Inferior parietal cortex (tissue), 1 donor: ENCODE measurements around the gene UNC5B.

Experiments used
- DNase-seq: peaks from one replicate; pipeline ENCODE4 v3.0.0-alpha.2; 2016; ENCODE audit errors: extremely low spot score

Gene UNC5B

GRCh38 chr10:71254834-71255549 is 42.6 kb downstream of the UNC5B start:
- DNase-seq: no peak

DNA sequence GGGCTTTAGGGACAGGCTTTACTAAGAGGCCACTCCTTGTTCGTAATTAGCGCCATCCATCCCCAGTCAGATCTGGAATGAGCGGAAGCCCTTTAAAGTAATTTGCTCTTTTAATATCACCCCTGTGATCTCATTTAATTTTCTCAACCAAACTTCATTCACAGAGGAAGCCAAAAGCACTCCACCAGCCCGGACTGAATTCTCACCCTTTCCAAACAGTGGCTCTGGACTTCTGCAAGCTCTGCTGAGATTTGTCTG is 43.1 kb downstream of the UNC5B start:
- no peak for DNase-seq

DNA sequence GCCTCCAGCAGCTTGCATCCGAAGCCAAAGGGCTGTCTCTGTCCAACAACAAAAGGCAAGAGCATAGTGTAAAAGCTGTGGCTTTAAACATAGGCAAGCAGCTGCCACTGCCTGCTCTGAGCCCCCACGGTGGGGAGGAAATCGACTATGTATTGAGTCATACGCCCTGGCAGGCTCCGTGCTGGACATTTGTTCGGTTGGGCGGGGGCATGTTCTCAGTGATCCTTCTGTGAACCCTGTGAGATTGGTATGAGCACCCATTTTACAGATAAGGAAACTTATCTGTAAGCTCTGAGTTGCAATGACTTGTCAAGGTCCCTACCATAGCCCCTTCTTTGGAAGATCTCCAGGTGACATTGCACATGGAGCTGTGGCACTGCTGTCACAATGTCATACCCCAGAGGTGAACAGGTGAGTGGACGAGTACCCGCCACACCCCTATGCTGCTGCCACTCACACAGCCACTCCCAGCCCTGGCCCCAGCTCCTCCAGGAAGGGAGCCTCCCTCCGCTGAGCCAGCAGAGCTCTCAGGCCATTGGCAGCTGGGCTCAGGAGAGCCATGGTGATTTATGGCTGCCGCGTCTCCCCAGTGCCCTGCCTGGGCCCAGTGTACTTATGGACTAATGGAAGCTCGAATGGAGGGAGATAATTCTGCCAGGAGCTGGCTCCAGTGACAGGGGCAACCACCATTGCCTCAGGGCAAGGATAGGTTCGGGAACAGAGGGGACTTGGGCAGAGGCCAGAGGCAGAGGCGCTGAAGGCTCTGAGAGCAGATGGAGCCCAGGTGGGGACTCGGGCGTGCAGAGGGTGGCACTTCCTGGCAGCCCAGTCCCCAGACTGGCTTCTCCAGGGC is 43.7 kb downstream of the UNC5B start:
- no peak for DNase-seq

DNA sequence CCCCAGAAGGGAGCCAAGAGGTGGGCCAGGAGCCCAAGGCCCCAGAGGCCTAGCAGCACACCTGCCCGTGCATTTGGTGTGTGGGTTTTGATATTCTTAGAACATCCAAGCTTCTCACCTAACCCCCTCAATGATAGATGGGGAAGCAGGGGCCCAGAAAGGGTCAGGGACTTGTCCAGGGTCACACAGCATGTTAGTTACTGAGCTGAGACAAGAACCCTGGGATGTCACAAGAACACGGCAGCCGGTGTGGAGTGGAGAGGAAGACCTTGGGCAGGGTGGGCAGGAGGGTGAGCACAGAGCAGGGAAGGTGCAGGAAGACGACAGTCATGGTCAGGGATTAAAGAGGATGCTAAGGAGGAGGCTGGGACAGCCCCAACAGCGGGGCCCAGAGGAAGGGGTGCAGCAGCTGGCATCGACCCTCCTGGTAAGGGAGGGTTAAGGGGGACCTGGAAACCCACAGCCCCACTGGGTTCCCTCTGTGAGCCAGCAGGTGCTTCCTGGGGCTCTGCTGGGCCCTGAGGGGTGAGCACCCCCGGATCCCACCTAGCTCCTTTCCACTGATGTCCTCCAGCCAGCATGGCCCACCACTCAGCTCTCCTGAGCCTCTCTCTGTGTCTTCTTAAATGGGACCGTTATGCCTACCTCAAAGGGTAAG is 44.4 kb downstream of the UNC5B start:
- DNase-seq: no peak

DNA sequence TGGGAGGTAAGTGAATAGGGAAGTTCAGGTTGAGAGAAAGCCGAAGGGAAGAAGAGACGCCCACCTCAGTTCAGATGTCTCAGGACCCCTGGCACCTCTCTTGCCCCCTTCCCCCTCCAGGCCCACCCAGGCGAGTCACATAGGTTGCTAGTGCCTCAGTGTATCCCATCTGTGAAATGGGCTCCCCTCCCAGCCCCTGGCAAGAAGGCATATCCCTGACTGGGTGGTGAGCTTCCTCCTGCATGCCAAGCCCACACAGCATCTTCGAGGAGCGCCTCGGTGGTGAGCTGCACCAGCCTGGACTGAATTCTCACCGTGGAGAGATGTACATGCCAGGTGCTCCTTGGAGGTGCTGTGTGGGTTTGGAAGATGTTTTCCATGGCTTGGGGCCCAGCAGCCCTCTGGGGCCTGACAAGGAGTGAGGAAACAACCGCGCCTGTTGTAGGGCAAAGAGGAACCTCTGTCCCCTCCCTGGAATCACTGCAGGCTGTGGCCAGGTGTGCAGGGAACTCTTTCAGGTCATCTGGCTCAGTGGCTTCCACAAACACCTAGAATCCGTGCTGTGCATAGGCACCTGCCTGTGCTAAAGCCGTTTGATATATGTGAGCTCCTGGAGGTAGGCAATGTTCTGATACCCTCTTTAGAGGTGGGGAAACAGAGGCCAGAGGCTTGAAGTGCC is 45.1 kb downstream of the UNC5B start:
- DNase-seq: no peak

DNA sequence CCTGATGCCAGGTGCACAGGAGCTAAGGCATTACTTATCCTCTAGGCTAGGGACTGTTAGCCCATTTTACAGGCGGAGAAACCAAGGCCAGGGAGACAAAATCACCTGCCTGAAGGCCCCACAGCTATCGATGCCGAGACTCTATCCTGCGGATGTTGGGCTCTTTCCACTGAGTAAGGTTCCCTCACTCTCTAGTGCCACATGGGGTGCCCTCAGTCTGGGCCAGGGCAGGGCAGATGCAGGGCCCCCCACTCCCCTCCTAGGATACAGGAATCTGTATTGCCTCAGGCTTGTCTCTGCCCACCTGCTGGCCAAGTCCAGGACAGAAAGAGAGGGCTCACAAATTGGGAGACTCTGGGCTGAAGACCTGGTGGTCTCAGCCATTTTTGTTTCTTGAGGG is 45.7 kb downstream of the UNC5B start:
- no peak for DNase-seq

DNA sequence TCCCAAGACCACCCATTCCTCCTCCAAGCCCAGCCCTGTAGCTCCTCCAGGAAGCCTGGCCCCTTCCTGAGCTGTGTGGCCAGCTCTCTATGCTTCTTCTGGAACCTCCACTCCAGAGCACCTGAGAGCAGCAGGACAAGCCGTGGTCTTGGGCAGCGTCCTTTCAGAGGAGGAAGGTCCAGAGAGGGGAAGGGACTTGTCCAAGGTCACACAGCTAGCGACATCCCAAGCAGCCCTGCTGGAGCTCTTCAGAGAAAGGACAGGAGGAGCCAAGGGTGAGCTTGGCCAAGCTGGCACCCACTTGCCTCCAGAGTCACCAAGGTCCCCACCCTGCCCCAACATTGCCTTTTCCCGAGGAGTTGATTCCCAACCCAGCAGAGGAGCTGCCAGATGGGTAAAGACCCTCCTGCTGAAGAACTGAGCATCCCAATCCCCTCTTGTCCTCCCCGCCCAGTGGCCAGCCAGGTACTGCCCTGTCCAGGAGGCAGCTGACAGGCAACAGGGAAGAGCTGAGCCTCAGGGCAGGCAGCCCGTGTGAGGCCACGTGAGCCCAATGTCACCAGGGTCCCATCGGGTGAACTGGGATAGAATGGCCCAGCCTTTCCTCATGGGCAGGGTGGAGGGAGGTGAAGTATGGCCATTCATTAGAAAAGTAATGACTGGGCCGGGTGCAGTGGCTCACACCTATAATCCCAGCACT is 46.2 kb downstream of the UNC5B start:
- DNase-seq: no peak

GRCh38 chr10:71259282-71259681 is 46.9 kb downstream of the UNC5B start:
- no peak for DNase-seq

DNA sequence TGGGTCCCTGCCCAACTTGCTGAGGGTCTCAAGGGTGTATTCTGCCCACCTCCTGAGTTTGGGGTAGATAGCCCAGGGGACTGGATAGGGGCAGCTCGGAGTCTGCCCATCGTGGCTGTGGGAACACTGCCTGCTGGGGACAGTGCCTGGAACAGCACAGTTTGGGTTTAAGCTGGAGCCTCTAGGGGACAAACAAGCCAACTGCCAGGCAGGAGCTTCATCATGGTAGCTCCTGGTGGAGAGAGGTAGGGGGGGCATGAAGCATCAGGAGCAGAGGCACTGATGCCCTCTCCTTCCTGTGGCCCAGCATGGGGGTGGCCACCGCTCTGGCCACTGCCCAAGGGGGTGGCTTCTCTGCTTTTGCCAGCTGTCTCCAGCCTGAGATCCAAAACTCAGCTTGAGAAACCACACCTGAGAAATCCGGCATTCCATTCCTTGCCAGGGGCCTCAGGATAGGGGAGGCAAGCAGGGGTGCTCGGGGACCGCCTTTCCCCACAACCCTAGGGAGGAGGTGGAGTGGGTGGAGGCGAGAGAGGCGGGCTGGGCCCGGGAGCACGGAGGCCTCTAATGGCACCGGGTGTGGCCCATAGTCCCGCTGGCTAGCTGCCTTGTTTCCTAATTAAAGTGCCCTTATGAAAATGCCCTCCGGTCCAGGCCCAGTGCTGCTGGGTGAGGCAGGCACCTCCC is 47.6 kb downstream of the UNC5B start:
- DNase-seq: no peak

- peak; percentile 54 for DNase-seq
Observed at GRCh38 chr10:71260622-71261325, 48.4 kb downstream of the UNC5B start.

- no peak for DNase-seq
Observed at GRCh38 chr10:71262027-71262426, 49.7 kb downstream of the UNC5B start.

- no peak for DNase-seq
Observed at GRCh38 chr10:71262817-71263216, 50.4 kb downstream of the UNC5B start.

- DNase-seq: no peak
Observed at GRCh38 chr10:71263376-71263775, 51.0 kb downstream of the UNC5B start.

DNA sequence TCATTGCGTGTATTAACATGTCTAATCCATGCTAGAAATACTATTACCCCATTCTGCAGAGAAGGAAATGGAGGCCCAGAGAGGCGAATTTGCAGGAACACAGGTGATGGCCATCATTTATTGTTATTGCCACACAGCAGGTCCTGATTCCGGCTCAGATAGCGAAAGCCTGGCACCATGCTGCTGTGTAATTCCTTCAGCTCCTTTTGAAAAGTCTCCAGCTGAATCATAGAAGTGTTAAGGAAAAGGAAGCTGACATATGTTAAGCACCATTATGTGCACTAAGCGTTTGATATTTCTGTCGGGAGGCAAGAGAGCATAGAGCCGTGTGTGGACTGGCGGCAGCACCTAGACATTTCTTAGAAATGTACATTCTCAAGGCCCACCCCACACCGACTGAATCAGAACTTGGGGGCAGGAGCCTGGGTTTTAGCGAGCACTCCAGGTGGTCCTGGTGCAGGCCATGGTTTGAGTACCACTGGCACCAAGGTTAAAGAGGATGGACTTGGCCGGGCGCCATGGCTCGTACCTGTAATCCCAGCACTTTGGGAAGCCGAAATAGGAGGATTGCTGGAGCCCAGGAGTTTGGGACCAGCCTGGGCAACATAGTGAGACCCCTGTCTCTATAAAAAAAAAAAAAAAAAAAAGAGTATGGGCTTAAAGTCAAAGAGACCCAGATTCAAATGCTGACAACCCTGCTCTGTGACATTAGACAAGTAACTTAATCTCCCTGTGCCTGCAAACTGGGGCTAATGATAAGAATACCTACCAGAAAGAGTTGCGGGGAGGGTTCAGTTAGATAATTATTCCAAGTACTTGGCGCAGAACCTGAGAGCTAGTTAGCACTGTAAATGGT is 52.2 kb downstream of the UNC5B start:
- DNase-seq: no peak

DNA sequence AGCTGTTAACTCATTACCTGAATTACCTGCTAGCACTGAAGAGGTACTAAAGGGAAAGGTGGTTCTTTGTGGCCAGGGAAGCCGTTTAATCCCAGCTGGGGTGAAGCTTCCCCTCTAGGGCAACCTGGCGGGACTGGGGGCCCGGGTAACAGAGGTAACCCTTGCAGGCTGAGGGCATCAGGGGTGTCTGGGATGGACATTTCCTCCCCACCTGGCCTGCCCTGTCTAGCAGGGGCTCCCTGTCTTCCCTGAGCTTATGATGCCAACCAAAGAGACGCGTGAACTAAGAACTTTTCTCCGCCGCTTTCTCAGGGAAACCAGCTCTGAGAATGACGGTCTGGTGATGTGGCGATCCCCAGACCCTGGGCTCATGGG is 52.8 kb downstream of the UNC5B start:
- no peak for DNase-seq

- DNase-seq: no peak
Observed at GRCh38 chr10:71265618-71266146, 53.3 kb downstream of the UNC5B start.

GRCh38 chr10:71266147-71266917 is 54.0 kb downstream of the UNC5B start:
- DNase-seq: no peak

- DNase-seq: no peak
Observed at GRCh38 chr10:71266918-71267442, 54.6 kb downstream of the UNC5B start.
